ENCODE results near the gene ARHGAP23.

- TF ChIP-seq CTCF (conservative IDR thresholded peaks at IDR 0.05; ENCODE audit: low read length) (no peak), EZH2phosphoT487 (IDR thresholded peaks at IDR 0.05; ENCODE audit: borderline replicate concordance) (no peak)
Observed at GRCh38 chr17:38542286-38542685, 114.0 kb downstream of the ARHGAP23 start.
